HG02943 (cell line): Measurements from ENCODE around the gene MLST8.
"Not testable (repeated sequence)": the region's sequence is repeated elsewhere in the genome, so short reads cannot be mapped to it uniquely, and the experiment has no call there.

Experiments used
- ATAC-seq: cut with Tn5 transposase; IDR thresholded peaks from one replicate; pipeline ENCODE4 v1.9.1; 2021; ENCODE audit warnings: mild to moderate bottlenecking, low read depth, moderate library complexity; ENCODE audit not compliant: unreplicated experiment

Gene MLST8

GRCh38 chr16:2238838-2239675, 33.8 kb downstream of the MLST8 start:
- ATAC-seq, result no peak

- not testable (repeated sequence) for ATAC-seq
These were observed 35.1 kb downstream of the MLST8 start for GRCh38 chr16:2240331-2240730.

GRCh38 chr16:2242598-2242997, 37.3 kb downstream of the MLST8 start:
- no peak for ATAC-seq

GRCh38 chr16:2243031-2243528, 37.8 kb downstream of the MLST8 start:
- ATAC-seq, result no peak

- ATAC-seq, result no peak
These were observed 38.5 kb downstream of the MLST8 start for GRCh38 chr16:2243781-2244180.

- ATAC-seq, result no peak
These were observed 39.0 kb downstream of the MLST8 start for GRCh38 chr16:2244301-2244700.

GRCh38 chr16:2244926-2245795, 39.9 kb downstream of the MLST8 start:
- no peak for ATAC-seq

- no peak for ATAC-seq
These were observed 41.1 kb downstream of the MLST8 start for GRCh38 chr16:2246301-2246885.

- ATAC-seq, result no peak
These were observed 45.5 kb downstream of the MLST8 start for GRCh38 chr16:2250652-2251295.

- ATAC-seq, result peak; percentile 79
These were observed 46.2 kb downstream of the MLST8 start, which contains the start of gene ECI1 for GRCh38 chr16:2251296-2252111. Gene ECI1 (minus strand): TSS chr16:2251587. CDS start chr16:2251566, 21 bp downstream.

GRCh38 chr16:2252806-2253148, 47.5 kb downstream of the MLST8 start:
- ATAC-seq, result no peak

- ATAC-seq, result no peak
These were observed 48.0 kb downstream of the MLST8 start for GRCh38 chr16:2253293-2253692.

GRCh38 chr16:2256531-2257140, 51.4 kb downstream of the MLST8 start:
- no peak for ATAC-seq

GRCh38 chr16:2257726-2258125, 52.5 kb downstream of the MLST8 start:
- no peak for ATAC-seq

GRCh38 chr16:2258530-2258929, 53.3 kb downstream of the MLST8 start:
- ATAC-seq, result not testable (repeated sequence)
